Measurements from ENCODE around the gene ETS2. TPM values are rescaled to one million over a fixed set of nuclear protein-coding genes. Genes with fewer than 3 reads are reported as not detected.

Gene ETS2
- total and polyA plus RNA-seq, 10 of the 15 experiments (the other 5 are each of a cell fraction or from before 2014, with no cell fraction given) = 0.52 to 8.6 (median 3.8) TPM

- H3K79me2 ChIP-seq (ENCODE audit: control insufficient read depth, insufficient read depth, low read length) = no peaks in the 10 kb centered on the region
- 15% methylated on average over 5 of the region's 5 CpGs for WGBS (ENCODE audit: insufficient coverage, insufficient replicate concordance, low lambda C conversion rate, missing lambda C conversion rate)
- POLR2A ChIA-PET = no interaction called here
- H4K20me1 ChIP-seq (ENCODE audit: control insufficient read depth, insufficient read depth) = no peaks in the 10 kb centered on the region
- no peak overlapping the region for H3K27ac ChIP-seq (ENCODE audit: control insufficient read depth, insufficient read depth)
- CTCF ChIA-PET = no interaction called here
- SMC1A ChIA-PET (ENCODE audit: uncharacterized antibody, unreplicated experiment) = no interaction called here
- H3K4me3 ChIP-seq = no peak overlapping the region
- no peak overlapping the region for H2AFZ ChIP-seq (ENCODE audit: control insufficient read depth, low read depth, low read length)
- peaks cover 7% of the 10 kb centered on the region for H3K4me1 ChIP-seq (ENCODE audit: control insufficient read depth, insufficient read depth, low read length)
- DNase-seq (ENCODE audit: low read depth, low spot score) = no peak
- RAD21 ChIA-PET (ENCODE audit: unreplicated experiment) = no interaction called here
- ATAC-seq = no peak
- no peak overlapping the region for H3K9ac ChIP-seq (ENCODE audit: control insufficient read depth, insufficient read depth, low read length)
- in situ Hi-C loops (cut with MboI) (no loop called here), intact Hi-C loops (cut with micrococcal nuclease; ENCODE audit: unreplicated experiment) (no loop called here)
- no peaks in the 10 kb centered on the region; a peak in 1 of 4 replicates for H3K27me3 ChIP-seq (replicated peaks in 1 of 2; ENCODE audit: control insufficient read depth in 2 of 2, insufficient read depth in 2 of 2, low read length in 1 of 2)
- no peaks in the 10 kb centered on the region for H3K9me3 ChIP-seq (replicated peaks; ENCODE audit: control insufficient read depth, insufficient read depth, low read length)
- no peak for FAIRE-seq
- no peaks in the 10 kb centered on the region for H3K36me3 ChIP-seq (ENCODE audit: control insufficient read depth in 2 of 2, insufficient read depth in 2 of 2, low read length in 1 of 2)
- H3K4me2 ChIP-seq (ENCODE audit: control insufficient read depth, insufficient read depth) = no peak overlapping the region
- no TSS peak for BruUV-seq (replicated peaks)
- TF ChIP-seq POLR2A (IDR thresholded peaks at IDR 0.05; ENCODE audit: low read depth, low read length) (no peak), RB1 (IDR thresholded peaks at IDR 0.05; ENCODE audit: borderline replicate concordance) (no peak), RAD51 (IDR thresholded peaks at IDR 0.05) (no peak), IRF3 (IDR thresholded peaks at IDR 0.05) (no peak), JUNB (IDR thresholded peaks at IDR 0.05) (no peak), CUX1 (IDR thresholded peaks at IDR 0.05; ENCODE audit: insufficient replicate concordance, low read depth, low read length) (no peak), YBX1 (IDR thresholded peaks at IDR 0.05) (no peak), ZBTB11 (CRISPR knock-in tag; IDR thresholded peaks at IDR 0.05) (no peak), RCOR1 (conservative IDR thresholded peaks at IDR 0.05; ENCODE audit: low read depth, low read length) (no peak), ATF7 (IDR thresholded peaks at IDR 0.05; ENCODE audit: low read depth) (no peak), CREB1 (IDR thresholded peaks at IDR 0.05; ENCODE audit: low read depth) (no peak), CHD2 (IDR thresholded peaks at IDR 0.05; ENCODE audit: borderline replicate concordance, low read depth, low read length) (no peak), MLLT1 (IDR thresholded peaks at IDR 0.05) (no peak), MYB (IDR thresholded peaks at IDR 0.05; ENCODE audit: borderline replicate concordance, low read depth, low read length) (no peak)
These were observed 12.9 kb upstream of the ETS2 start for GRCh38 chr21:38792676-38793459.
